ENCODE measurements around the gene FGD4.
"Not testable (repeated sequence)": the region's sequence is repeated elsewhere in the genome, so short reads cannot be mapped to it uniquely, and the experiment has no call there.

Gene FGD4

DNA sequence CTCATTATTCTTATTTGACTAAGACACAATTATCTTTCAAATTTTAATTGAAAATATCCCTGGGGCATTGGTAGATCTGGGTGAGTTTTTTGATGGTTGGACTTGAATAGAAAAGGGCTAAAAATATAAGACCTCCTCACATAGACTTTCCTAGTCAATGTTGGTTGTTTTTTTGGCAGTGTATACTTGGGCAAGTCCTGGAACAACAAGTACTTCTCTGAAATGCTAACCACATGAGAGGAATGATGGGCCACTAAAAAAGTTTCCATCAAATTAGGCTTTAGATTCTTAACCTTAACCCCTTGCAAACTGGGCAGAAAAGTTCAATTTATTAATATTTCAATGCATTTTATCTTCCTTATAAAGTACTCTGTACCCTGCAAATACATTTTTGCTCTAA, 97.6 kb downstream of the FGD4 start:
- DNase-seq, result no peak

DNA sequence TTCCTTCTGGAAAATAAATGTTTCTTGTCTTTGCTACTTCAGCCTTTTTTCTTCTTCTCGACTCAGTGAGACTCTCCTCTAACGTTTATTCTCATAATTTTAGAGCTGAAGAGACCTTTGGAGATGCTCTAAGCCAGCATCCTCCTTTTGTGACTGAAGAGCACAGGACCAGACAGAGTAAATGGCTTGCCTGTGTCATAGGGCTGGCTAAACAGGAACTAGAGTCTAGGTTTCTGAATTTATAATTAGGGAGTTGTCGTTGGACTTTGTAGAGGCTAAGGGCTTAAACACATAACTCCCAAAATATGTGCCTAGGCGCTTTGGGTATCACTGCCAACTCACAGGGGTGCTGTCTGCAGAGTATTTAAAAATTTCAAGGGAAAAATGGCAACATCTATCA, 98.5 kb downstream of the FGD4 start:
- no peak for DNase-seq

DNA sequence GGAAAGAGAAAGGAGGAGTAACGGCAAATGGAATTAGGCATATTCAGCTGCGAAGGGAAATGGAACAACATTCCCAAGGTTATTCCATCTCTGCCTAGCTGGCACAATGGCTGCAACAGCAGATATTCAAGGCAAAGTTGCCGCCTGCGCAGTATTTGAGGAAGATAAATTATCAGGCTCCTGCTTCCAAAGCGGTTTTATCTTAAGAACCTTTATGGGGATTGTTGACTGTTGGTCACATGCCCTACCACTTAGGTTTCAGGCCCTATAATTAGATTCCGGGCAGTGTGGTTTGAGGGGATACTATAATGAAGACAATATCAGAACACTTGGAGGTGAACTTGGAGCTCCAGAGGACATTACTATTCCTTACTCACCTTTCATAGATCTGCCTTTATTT, 99.7 kb downstream of the FGD4 start:
- no peak for DNase-seq

DNA sequence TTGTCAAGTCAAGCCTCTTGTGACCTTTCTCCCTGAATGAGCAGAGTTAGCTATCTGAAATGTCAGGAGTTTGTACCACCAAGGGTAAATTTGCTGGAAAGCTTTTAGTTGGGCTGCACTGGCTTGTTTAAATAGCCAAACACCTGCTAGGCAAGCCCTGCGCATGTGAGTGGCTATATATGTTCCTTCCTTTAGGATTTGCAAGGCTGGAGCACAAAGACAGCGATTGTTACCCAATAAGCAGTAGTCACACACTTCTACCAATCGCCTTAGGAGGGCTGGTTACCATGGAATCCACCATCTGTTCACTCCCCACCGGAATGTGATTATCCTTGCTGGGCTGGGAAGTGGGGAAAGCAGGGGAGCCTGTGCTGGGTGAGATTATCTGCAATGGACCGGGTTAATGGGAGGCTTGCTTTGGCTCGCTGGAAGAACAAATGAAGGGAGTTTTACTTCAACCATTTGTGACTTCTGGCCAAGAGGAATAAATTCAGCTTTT, 102.5 kb downstream of the FGD4 start:
- DNase-seq, result no peak

DNA sequence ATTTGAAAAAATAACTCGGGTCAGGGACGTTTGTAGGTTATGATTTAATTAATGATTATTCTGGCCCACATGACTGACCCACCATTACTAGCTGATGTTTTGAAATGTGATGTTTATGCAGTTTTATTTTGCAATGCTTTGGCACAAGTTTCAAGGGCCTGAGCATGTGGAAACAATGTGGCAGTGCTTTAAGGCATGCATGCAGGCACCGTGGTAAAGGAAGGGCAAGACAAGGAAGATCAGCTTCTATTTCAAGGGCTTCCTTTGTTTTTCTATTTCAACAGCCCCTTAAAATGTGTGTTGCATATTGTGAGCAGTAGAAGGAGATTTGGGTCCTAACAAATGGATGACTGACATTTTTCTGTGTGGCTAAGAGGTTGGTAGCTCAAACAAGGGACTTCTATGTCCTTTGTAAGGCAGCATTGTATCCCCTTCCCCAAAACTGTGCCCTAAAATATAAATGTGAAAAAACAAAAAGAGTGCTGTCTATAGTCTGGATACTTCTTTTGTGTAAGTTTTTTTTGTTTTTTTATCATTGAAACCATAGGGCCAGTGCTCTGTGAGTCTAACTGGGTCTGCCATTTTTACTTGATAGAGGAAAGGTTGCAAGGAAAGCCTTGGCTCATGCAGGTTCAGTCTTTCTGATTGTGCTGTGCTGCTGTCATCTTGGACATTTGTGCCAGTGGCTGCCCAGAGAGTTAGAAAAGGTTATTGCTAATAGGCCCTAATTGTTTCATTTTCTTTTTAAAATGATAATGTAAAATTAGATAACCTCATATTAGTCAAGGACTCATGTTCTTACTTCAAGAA, 103.5 kb downstream of the FGD4 start:
- DNase-seq, result no peak

DNA sequence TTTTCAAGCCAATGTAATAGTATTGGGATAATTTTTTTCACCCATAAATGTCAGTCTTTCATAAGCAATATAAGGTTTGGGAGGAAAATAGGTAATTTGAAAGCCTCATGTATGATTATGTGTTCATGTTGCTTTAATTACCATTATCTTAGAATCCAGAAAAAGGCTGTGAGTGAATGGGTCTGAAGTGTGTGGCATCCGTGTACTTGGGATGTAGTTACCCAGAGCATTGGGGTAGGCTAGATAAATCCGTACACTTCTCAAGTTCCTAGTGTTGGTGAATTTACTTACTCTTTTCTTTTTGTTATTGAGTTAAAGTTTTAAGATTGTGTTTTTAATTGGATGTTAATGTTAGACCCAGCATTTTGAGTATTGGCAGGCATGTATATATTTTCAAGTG, 104.4 kb downstream of the FGD4 start:
- DNase-seq, result no peak

DNA sequence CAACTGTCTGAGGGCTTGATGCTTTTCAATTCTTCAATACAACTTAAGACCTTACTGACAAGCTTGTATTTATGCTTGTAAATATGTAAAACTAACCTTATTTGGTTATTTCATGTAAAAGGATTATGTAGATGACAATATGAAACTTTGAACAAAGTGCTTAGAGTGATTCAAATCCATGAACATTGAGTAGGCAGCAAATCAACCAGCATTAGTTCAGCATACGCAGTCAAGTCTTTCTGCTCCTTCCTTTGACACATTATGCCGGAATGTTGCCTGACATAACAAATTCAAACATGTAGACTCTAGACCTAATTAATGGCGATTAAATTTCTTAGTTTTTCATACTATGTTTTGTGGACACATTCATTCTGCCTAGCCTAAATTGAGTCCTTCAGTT, 105.2 kb downstream of the FGD4 start:
- no peak for DNase-seq

DNA sequence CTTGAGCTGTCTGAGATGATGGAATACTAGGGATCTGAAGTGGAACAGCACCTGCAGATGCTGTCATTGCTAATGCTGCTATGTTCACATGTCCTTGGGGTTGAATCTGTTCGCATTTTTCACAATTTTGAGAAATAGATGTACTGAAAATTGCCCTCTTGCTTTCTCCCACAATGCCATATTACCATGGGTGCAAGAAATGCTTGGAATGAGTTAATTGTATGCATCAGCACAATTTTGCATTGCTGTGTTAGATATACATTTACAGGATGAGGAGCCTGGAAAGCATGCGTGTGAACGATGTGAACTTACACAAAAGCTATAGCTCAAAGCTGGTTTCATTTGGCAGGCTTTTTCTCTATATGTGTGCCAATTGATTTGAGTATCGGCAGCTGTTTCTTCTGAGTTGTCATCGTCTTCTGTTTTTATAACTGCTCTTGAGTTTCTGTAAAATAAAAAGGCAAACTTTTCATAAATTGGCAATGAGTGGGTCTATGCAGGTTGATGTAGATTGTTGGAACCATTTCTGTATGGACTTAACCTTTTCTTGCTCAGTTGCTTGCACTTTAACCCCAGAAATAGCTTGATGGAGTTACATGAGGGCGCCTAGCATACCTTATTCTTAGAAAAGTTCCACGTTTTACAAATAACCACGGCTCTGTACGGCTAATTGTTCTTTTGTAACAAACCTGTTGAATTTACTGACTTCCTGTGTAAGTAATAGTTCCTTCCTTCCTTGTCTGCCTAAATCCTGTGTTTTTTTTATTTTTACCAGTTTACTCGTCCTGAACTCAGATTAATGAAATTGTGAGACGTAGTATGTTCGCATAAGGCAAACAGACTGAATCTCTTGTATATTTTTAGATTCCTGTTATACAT, 105.9 kb downstream of the FGD4 start:
- DNase-seq, result no peak

DNA sequence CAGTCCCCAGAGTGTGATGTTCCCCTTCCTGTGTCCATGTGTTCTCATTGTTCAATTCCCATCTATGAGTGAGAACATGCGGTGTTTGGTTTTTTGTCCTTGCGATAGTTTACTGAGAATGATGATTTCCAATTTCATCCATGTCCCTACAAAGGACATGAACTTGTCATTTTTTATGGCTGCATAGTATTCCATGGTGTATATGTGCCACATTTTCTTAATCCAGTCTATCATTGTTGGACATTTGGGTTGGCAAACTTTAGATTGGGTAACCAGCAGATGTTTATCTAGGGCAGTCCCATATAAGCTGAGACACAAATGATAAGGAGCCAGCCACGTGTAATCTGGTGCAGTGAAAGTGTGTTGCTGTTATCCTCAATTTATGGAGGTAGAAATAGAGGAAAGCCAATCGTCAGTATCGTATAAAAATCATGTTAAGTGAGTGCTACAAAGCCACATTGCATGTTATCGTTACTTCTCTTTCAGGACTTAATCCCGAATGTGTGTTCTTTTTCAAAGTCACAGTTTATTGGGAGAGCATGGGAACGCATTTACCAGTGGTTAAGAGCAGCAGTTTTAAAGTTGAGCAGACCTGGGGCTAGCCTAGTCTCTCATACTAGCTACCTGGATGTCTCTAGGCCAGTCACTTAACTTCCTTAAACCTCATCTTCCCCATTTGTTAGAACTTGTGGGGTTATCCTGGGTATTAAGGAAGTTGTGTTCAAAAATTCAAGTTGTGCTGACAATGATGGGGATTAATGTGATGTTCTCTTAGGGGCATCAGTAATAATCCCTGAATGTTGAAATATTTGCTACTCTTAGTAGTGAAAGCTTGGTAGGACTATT, 108.0 kb downstream of the FGD4 start:
- DNase-seq, result not testable (repeated sequence)

DNA sequence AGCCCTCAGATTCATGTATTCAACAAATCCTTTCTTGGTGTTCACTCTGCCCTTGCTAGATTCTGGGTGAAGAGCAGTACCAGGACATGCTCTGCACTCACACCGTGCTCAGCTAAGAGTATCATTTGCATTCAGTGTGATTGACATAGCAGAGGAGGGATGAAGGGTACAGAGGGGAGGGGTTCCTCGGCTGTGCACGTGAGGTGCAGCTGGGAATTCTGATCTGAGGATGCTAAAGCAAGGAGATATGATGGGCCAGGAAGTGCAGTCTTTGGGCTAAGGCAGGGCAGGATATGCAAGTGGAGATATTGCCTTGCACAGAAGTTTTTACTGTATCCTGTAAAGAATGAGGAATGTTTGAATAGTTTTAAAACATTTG, 108.6 kb downstream of the FGD4 start:
- DNase-seq, result no peak

DNA sequence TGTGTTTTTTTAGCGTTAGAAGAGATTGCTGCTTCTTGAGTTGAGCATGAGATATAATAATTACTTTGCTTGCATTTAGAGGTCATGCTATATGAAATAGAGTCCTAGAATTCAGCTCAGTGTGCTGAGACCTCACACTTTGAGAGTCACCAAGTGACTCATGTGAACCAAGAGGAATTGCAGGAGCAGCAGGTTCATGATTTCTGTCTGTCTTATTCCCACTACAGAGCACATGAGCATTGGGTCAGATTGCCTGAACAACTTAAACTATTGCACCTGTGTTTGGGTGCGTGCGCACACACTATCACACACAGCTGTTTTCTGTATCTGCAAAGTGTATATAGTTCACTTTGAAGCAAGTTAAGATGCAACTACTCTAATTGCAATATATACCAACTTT, 109.3 kb downstream of the FGD4 start:
- no peak for DNase-seq

DNA sequence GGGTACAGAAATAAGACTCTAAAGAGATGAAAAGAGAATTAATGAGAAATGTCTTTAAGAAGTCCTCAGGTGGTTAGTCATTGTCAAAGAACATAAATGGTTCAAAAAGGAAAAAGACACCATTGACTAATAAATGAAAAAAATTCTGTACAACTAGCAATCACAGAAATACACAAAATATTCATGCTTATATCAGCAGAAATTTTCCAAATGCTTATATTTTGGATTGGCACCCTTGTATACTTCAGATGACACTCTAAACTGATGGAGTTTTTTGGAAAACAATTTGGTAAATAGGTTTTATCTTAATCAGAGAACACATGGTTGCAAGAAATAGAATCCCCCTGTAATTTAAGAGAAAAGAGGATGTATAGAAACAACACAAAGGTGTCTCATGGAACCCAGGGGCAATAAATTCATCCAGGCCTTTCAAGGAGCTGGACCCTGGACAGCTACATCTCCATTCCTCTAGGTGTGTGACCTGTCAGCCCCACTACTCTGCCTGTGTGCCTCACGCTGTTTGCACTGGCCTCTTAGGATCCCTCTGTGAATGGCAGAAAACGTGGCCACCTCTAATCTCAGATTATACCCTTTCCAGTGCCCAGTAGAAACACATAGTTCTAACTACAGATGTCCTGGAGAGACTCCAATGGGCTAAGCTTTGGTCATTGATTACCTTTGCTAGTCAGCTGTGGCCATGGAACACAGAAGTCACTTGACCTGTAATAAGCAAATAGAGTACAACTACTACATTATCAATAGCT, 110.2 kb downstream of the FGD4 start:
- no peak for DNase-seq

DNA sequence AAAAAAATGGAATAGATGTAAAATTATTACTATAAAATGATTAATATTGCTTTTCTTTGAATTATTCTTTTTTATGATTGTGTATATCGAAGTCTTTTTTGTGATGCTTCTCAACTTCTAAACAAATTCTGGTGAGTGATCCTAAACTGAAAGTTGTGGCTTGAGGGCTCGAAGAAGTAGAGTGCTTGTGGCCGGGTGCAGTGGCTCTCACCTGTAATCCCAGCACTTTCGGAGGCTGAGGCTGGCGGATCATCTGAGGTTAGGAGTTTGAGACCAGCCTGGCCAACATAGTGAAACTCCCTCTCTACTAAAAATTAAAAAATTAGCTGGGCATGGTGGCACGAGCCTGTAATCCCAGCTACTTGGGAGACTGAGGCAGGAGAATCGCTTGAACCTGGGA, 112.6 kb downstream of the FGD4 start:
- DNase-seq, result not testable (repeated sequence)

DNA sequence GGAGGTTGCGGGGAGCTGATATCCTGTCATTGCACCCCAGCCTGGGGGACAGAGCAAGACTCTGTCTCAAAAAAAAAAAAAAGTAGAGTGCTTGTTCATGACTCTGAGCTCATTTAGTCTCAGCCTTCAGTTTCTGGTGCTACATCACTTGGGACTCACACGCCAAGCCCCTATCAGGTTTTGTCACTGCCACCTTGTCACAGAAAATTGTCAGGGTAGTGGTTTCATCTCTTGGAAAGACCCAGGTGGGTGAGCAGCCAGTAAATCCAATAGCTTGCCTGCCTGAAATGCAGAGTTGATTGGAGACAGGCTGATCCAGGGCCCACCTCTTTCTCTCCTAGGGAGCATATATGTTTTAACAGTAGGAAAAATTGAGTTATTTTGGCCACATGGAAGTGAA, 113.0 kb downstream of the FGD4 start:
- no peak for DNase-seq

DNA sequence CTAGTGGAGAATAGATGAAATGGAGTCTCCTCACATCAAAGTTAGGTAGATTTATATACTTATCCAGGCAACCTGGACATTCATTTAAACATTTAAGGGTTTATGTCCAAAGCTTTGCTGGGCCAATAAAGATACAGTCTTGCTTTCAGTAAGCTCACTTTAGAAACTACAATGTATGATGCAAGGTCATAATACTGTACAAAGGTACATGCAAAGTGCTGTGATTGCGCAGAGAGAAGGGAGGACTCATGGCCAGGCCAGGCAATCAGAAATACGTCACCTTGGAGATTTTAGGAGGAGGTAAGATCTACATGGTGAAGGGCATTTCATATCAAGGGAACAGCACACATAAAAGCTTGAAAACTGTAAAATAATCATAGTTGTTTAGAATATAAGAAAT, 113.6 kb downstream of the FGD4 start:
- no peak for DNase-seq

DNA sequence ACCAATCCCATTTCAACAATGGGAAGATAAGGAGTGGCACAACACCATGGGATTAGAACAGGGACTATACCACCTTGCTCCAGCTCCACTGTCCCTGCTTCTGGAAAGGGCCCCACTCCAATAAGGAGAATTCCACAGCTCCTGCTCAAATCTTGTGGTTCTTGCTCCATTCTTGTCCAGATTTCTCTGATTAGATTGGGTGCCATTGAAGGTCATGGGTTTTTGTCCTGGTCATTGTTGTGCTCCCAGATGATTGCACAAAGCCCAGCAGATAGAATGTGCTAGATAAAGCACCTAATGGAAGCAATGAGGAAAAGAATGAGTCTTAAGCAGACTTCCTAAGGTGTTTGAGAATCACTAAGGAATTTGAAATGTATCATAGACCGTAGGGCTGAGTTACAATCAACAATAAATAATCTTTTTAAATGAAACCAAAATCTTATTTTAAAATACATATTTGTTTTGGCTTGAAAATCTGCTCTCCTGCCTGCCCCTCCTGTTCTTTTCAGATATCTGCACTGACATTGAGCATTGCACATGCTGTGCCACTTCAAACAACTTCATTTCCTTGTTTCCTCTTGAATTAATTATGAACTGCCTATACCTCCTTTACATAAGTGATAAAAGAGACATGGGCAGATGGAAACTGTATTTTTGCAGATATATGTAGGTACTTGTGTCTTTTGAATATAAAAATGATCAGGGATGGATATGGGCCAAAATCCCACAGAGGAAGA, 115.9 kb downstream of the FGD4 start:
- DNase-seq, result no peak

DNA sequence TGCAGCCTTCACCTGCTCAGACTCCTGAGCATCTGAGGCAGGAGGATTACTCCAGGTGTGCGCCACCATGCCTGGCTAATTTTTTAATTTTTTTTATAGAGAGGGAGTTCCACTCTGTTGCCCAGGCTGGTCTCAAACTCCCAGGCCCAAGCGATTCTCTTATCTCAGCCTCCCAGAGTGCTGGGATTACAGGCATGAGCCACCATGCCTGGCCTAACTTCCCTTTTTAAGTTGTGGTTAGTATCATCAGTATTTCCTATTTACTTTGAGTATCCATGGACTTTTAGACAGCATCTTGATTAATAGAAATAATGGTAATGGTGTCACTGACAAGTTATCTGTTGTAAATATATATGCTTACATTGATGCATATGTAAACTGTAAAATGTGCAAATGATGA, 116.9 kb downstream of the FGD4 start:
- DNase-seq, result no peak

DNA sequence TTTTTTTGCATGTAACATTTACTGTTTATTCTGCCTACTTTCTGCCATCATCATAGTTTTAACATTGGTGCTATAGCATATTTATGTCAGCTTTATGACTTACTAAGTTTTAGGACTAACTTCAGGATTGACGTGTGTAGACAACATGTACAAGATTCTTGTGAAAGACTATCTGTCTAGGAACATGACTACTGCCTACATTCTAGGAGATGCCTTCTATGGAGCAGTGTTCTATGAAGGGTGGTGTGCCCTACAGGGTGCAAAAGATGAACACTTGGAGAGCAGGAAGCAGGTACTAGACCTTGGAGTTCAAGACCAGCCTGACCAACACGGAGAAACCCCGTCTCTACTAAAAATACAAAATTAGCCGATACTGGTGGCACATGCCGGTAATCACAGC, 118.6 kb downstream of the FGD4 start:
- DNase-seq, result no peak

DNA sequence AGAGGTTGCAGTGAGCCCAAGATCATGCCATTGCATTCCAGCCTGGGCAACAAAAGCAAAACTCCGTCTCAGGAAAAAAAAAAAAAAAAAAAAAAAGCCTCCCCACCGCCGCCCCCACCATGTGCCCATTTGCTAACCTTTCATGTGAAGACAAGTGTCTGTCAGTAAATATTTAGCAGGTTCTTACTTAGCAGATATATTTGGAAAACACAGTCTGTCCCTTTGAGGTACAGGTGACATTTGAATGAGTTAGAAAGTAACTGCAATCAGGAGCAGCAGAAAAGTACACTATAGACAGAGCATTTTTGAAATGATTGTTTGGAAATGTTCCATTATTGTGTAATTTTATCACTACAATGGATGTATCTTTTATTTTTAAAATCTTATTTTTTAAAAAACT, 119.7 kb downstream of the FGD4 start:
- DNase-seq, result no peak

DNA sequence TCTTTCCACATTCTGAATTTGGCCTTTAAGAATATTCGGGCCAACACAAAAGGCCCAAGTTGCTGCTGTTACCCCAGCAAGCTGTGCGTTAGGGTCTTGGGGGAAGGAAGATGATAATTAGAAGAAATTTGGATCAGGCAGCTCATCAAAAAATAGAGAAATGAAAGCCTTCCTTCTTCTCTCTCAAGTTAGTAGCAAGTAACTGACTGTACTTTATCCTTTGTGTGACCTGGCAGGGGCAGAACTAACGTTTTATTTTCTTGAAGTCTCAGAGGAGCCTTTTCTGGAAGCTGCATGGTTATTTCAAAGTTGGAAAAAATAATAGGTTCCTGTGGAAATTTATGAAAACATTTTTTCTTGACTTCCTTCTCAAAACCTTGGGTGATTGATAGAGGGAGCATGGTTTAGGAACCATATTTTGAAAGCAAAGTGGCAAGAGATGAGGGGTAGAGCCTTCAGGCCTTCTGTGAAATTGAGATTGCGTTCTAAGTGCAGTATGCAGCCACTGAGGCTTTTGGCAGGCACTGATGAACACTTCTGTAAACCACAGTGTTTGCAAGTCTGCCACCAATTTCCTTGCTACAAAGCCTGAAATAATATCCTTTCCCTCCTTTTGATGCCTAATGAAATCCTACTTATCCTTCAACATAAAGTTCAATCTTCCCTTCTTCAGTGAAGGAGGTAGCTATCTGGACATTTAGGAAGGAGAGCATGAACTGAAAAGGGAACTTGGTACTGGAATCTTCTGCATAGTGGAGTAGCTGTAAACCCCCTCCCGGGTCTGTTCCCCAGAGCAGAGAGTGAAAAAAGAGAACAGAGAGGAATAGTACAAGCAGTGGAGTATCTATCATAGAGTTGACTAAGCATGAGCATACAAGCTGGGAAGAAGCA, 123.2 kb downstream of the FGD4 start:
- no peak for DNase-seq

DNA sequence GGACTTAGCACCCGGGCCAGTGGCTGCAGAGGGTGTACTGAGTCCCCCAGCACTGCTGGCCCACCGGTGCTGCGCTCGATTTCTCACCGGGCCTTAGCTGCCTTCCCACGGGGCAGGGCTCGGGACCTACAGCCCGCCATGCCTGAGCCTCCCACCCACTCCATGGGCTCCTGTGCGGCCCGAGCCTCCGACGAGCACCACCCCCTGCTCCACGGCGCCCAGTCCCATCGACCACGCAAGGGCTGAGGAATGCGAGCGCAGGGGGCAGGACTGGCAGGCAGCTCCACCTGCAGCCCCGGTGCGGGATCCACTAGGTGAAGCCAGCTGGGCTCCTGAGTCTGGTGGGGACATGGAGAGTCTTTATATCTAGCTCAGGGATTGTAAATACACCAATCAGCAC, 126.4 kb downstream of the FGD4 start:
- DNase-seq, result not testable (repeated sequence)

Data from SW 1271 (cell line).